BLaER1 treated with 17β-estradiol and CSF1 and Interleukin-3, amounts not matched to agents 10 nM and 100 nM (cell line): ENCODE measurements around the gene PSAT1.

Experiments used
- H3K27ac ChIP-seq, 11 experiments: shearing (Covaris generic); formaldehyde crosslinking; 2 replicates each; pipeline ENCODE4 v1.8.1; 2022
- H3K27me3 ChIP-seq, 11 experiments: shearing (Covaris generic); formaldehyde crosslinking; 2 replicates each; pipeline ENCODE4 v1.8.1; 2022
- H3K36me3 ChIP-seq, 11 experiments: shearing (Covaris generic); formaldehyde crosslinking; 2 replicates each; pipeline ENCODE4 v1.8.1; 2022
- H3K4me1 ChIP-seq, 10 experiments: shearing (Covaris generic); formaldehyde crosslinking; 2 replicates each; pipeline ENCODE4 v1.8.1; 2022
- H3K4me2 ChIP-seq, 11 experiments: shearing (Covaris generic); formaldehyde crosslinking; 2 replicates each; pipeline ENCODE4 v1.8.1; 2022
- H3K4me3 ChIP-seq, 10 experiments: shearing (Covaris generic); formaldehyde crosslinking; 2 replicates each; pipeline ENCODE4 v1.8.1; 2022
- H3K9ac ChIP-seq, 11 experiments: shearing (Covaris generic); formaldehyde crosslinking; 2 replicates each; pipeline ENCODE4 v1.8.1; 2022
- H3K9me3 ChIP-seq, 11 experiments: shearing (Covaris generic); formaldehyde crosslinking; replicated peaks in 1 of 11; 2 replicates each; pipeline ENCODE4 v1.8.1; 2022
- H4K20me1 ChIP-seq, 11 experiments: shearing (Covaris generic); formaldehyde crosslinking; 2 replicates each; pipeline ENCODE4 v1.8.1; 2022
- Cebpa-rat ChIP-seq, 11 experiments: shearing (Covaris generic); IDR thresholded peaks; 2 replicates each; pipeline ENCODE4 v1.8.1; 2022

PSAT1 gene

GRCh38 chr9:78289474-78289873 is 7.5 kb upstream of the PSAT1 start:
- Histone ChIP-seq H3K27me3 (no peaks in the 10 kb centered on the region), H3K4me3 (no peak overlapping the region), H3K4me2 (no peak overlapping the region), H4K20me1 (no peaks in the 10 kb centered on the region), H3K4me1 (peaks cover 0 to 30% (median 24%) of the 10 kb centered on the region in 10 experiments; a peak in 16 of 20 replicates), H3K36me3 (no peaks in the 10 kb centered on the region), H3K9me3 (peaks cover 0 to 2% (median 0%) of the 10 kb centered on the region in 11 experiments; a peak in 5 of 22 replicates), H3K27ac (no peak overlapping the region), H3K9ac (no peak overlapping the region)
- TF ChIP-seq Cebpa-rat (IDR thresholded peaks at IDR 0.05) = no peak

GRCh38 chr9:78291240-78291925 is 5.5 kb upstream of the PSAT1 start:
- Histone ChIP-seq H3K27me3 (0 out of 22 replicates have a peak, but pooled peaks cover 0 to 4% (median 0%) of the 10 kb centered on the region in 11 experiments), H3K4me2 (peak overlapping the region in 9 of 11 experiments; percentile 13 to 71 (median 56); a peak in 16 of 22 replicates), H4K20me1 (no peaks in the 10 kb centered on the region), H3K27ac (peak overlapping the region in 4 of 11 experiments; percentile 20 to 61 (median 38); a peak in 7 of 22 replicates), H3K4me3 (no peak overlapping the region), H3K4me1 (peaks cover 0 to 38% (median 34%) of the 10 kb centered on the region in 10 experiments; a peak in 17 of 20 replicates), H3K9ac (peak overlapping the region in 2 of 11 experiments; percentile 25 to 45; a peak in 1 of 22 replicates), H3K9me3 (no peaks in the 10 kb centered on the region), H3K36me3 (no peaks in the 10 kb centered on the region)
- TF ChIP-seq Cebpa-rat (IDR thresholded peaks at IDR 0.05) = no peak

- Histone ChIP-seq H3K4me2 (peak overlapping the region in 10 of 11 experiments; percentile 12 to 71 (median 56); a peak in 16 of 22 replicates), H4K20me1 (no peaks in the 10 kb centered on the region), H3K9ac (peak overlapping the region in 2 of 11 experiments; percentile 25 to 45; a peak in 1 of 22 replicates), H3K9me3 (no peaks in the 10 kb centered on the region), H3K27me3 (0 out of 22 replicates have a peak, but pooled peaks cover 0 to 5% (median 0%) of the 10 kb centered on the region in 11 experiments), H3K4me3 (no peak overlapping the region), H3K27ac (peak overlapping the region in 4 of 11 experiments; percentile 20 to 61 (median 38); a peak in 7 of 22 replicates), H3K36me3 (no peaks in the 10 kb centered on the region), H3K4me1 (peaks cover 0 to 41% (median 36%) of the 10 kb centered on the region in 10 experiments; a peak in 17 of 20 replicates)
- TF ChIP-seq Cebpa-rat (IDR thresholded peaks at IDR 0.05) = no peak
These were observed 4.9 kb upstream of the PSAT1 start for GRCh38 chr9:78292026-78292425.

GRCh38 chr9:78292716-78293497 is 4.0 kb upstream of the PSAT1 start:
- TF ChIP-seq Cebpa-rat (IDR thresholded peaks at IDR 0.05) = no peak
- Histone ChIP-seq H3K4me3 (no peak overlapping the region), H3K4me2 (peak overlapping the region in 7 of 11 experiments; percentile 7 to 71 (median 59); a peak in 12 of 22 replicates), H3K4me1 (peaks cover 0 to 41% (median 36%) of the 10 kb centered on the region in 10 experiments; a peak in 17 of 20 replicates), H3K36me3 (no peaks in the 10 kb centered on the region), H3K9ac (no peak overlapping the region), H3K27ac (no peak overlapping the region; a peak in 1 of 22 replicates), H4K20me1 (peaks cover 0 to 8% (median 0%) of the 10 kb centered on the region in 11 experiments; a peak in 3 of 22 replicates), H3K9me3 (no peaks in the 10 kb centered on the region), H3K27me3 (0 out of 22 replicates have a peak, but pooled peaks cover 0 to 5% (median 0%) of the 10 kb centered on the region in 11 experiments)

- no peak for TF ChIP-seq Cebpa-rat (IDR thresholded peaks at IDR 0.05)
- Histone ChIP-seq H3K4me2 (peak overlapping the region in 1 of 11 experiments; percentile 4; a peak in 1 of 22 replicates), H3K9ac (no peak overlapping the region), H4K20me1 (peaks cover 0 to 23% (median 7%) of the 10 kb centered on the region in 11 experiments; a peak in 10 of 22 replicates), H3K4me1 (peaks cover 7 to 49% (median 41%) of the 10 kb centered on the region in 10 experiments; a peak in 19 of 20 replicates), H3K9me3 (no peaks in the 10 kb centered on the region), H3K27me3 (0 out of 22 replicates have a peak, but pooled peaks cover 0 to 5% (median 0%) of the 10 kb centered on the region in 11 experiments), H3K27ac (no peak overlapping the region), H3K4me3 (no peak overlapping the region), H3K36me3 (peaks cover 0 to 3% (median 0%) of the 10 kb centered on the region in 11 experiments; a peak in 4 of 22 replicates)
These were observed 2.4 kb upstream of the PSAT1 start for GRCh38 chr9:78294290-78295176.

- Histone ChIP-seq H3K27ac (no peak overlapping the region), H3K4me1 (peaks cover 7 to 50% (median 42%) of the 10 kb centered on the region in 10 experiments; a peak in 19 of 20 replicates), H3K27me3 (0 out of 22 replicates have a peak, but pooled peaks cover 0 to 5% (median 0%) of the 10 kb centered on the region in 11 experiments), H3K9ac (no peak overlapping the region), H3K4me2 (peak overlapping the region in 2 of 11 experiments; percentile 87 to 94; a peak in 1 of 22 replicates), H3K4me3 (no peak overlapping the region), H4K20me1 (peaks cover 0 to 30% (median 7%) of the 10 kb centered on the region in 11 experiments; a peak in 11 of 22 replicates), H3K36me3 (peaks cover 0 to 10% (median 5%) of the 10 kb centered on the region in 11 experiments; a peak in 14 of 22 replicates), H3K9me3 (no peaks in the 10 kb centered on the region)
- TF ChIP-seq Cebpa-rat (IDR thresholded peaks at IDR 0.05) = no peak
These were observed 1.7 kb upstream of the PSAT1 start for GRCh38 chr9:78295177-78295575.

GRCh38 chr9:78295731-78296130 is 1.2 kb upstream of the PSAT1 start:
- no peaks in the 10 kb centered on the region for H3K9me3 ChIP-seq
- peak overlapping the region in 6 of 10 experiments; percentile 71 to 84 (median 76); a peak in 8 of 20 replicates for H3K4me3 ChIP-seq
- H3K4me1 ChIP-seq = peaks cover 7 to 51% (median 40%) of the 10 kb centered on the region in 10 experiments; a peak in 19 of 20 replicates
- peak overlapping the region in 7 of 11 experiments; percentile 74 to 93 (median 90); a peak in 13 of 22 replicates for H3K27ac ChIP-seq
- peaks cover 0 to 35% (median 7%) of the 10 kb centered on the region in 11 experiments; a peak in 11 of 22 replicates for H4K20me1 ChIP-seq
- peak overlapping the region; percentile 81 to 97 (median 92); a peak in 21 of 22 replicates for H3K4me2 ChIP-seq
- H3K27me3 ChIP-seq = 0 out of 22 replicates have a peak, but pooled peaks cover 0 to 5% (median 0%) of the 10 kb centered on the region in 11 experiments
- TF ChIP-seq Cebpa-rat (IDR thresholded peaks at IDR 0.05) = no peak
- peak overlapping the region in 7 of 11 experiments; percentile 83 to 91 (median 86); a peak in 13 of 22 replicates for H3K9ac ChIP-seq
- H3K36me3 ChIP-seq = peaks cover 2 to 15% (median 11%) of the 10 kb centered on the region in 11 experiments; a peak in 20 of 22 replicates
